Activated CD4-positive, alpha-beta T cell treated with anti-CD3 and anti-CD28 coated beads, Interleukin-2, amount 50 U/mL, for 16 hours (primary cell): Measurements from ENCODE around the gene KRT75.
"Not testable (repeated sequence)": the region's sequence is repeated elsewhere in the genome, so short reads cannot be mapped to it uniquely, and the experiment has no call there.

ENCODE experiments used
- DNase-seq: peaks from one replicate; pipeline ENCODE4 v3.0.0-alpha.2; 2020

The KRT75 gene

GRCh38 chr12:52434081-52434733 is at the start of gene KRT75:
TSS of gene KRT75 (minus strand) at chr12:52434371. CDS start at chr12:52434304, 67 bp downstream.
- DNase-seq = no peak

- DNase-seq = no peak
Observed at GRCh38 chr12:52480073-52480472, 45.9 kb upstream of the KRT75 start.

DNA sequence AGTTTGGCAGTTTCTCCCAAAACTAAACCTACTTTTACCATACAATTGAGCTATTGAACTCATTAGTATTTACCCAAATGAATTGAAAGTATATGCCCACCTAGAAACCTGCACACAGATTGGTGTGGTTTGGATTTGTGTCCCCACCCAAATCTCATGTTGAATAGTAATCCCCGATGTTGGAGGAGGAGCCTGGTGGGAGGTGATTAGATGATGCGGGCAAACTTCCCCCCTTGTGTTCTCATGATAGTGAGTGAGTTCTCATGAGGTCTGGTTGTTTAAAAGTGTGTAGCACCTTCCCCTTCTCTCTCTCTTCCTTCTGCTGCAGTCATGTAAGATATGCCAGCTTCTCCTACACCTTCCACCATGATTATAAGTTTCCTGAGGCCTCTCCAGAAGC is 43.5 kb upstream of the KRT75 start:
- no peak for DNase-seq

GRCh38 chr12:52474212-52474611 is 40.0 kb upstream of the KRT75 start:
- DNase-seq = no peak

DNA sequence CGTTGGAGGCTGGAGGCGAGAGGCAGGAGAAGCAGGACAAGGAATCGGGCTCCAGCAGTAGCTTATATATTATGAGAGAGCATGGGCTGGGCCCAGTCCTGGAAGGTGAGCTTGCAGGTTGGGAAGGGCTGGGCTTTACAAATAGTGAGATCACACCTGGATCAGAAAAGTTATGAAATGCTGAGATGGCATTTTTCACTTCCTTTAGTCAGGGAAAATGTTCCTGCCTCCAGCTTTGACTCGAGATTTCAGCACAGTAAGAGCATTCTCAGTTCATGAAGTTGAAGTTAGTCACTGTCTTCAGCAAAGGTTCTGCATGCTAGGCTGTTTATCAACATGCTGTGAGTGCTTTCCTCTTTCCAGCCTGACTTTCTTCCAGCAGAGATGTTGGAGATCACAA is 39.6 kb upstream of the KRT75 start, which contains the start of gene KRT6C:
Gene KRT6C (minus strand): TSS at position 38 of the 400 bp plus-strand sequence. CDS start 68 bp downstream, outside the sequence.
- DNase-seq = no peak

GRCh38 chr12:52469853-52470252 is 35.7 kb upstream of the KRT75 start:
- DNase-seq = no peak

- no peak for DNase-seq
Observed at GRCh38 chr12:52464897-52465296, 30.7 kb upstream of the KRT75 start.

- DNase-seq = no peak
Observed at GRCh38 chr12:52461693-52462092, 27.5 kb upstream of the KRT75 start.

DNA sequence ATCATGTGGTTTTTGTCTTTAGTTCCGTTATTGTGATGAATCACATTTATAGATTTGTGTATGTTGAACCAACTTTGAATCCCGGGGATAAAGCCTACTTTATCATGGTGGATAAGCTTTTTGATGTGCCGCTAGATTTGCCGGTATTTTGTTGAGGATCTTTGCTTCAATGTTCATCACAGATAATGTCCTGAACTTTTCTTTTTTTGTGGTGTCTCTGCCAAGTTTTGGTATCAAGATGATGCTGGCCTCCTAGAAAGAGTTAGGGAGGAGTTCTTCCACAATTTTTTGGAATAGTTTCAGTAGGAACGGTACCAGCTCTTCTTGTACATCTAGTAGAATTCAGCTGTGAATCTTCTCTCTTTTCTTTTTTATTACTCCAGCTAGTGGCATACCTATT is 24.7 kb upstream of the KRT75 start:
- no peak for DNase-seq

DNA sequence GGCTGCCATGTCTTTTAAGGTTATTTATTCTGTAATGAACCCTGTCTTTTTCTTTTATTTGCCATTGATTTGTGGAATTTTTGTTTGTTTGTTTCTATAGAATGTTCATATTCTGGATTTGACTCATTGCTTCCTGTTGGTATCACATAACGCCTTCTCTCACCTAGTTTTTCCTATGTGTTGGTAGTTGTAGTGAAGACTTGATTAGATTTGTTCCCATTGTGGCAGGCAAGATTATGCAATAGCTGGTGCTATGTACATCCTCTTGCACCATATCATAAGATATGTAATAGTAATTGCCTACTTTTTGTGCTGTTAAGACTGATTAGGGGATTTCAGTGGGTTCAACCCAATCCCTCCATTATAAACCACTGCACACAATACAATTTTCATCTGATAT is 21.6 kb upstream of the KRT75 start:
- peak; percentile 7 for DNase-seq

DNA sequence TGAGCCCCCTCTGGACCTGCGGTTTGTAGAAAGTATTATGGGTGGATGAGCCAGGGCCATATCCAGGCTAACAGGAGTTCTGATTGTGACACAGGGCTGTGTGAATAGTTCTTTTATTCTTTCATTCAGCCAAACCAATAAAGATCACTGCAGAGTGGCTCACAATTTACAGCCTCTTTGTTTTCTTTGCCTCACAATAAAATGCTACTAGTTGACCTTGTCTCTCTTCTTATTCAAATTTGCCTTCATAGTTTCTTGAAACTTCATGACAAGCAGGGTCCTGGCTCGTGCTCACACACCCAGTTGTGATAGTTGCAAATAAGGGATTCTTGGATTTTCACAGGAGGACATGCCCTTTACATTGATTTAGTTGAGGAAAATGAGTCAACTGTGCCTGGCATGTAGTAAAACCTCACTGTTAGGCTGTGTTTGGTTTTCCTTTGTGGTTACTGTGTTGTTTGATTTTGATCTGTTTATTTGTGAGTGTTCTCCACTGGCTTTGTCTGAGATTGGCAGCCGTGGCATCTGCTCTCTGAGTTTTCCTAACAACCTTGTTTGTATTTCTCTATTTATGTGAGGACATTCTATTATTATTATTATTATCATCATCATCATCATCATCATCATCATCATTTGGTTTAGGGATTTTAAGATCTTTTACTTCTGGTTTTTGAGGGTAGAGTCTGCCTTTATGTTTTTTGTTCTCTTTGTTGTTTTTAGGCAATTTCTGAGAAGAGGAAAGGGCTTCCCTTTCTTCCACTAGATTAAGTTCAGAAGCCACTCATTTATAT is 20.4 kb upstream of the KRT75 start:
- peak; percentile 7 for DNase-seq

DNA sequence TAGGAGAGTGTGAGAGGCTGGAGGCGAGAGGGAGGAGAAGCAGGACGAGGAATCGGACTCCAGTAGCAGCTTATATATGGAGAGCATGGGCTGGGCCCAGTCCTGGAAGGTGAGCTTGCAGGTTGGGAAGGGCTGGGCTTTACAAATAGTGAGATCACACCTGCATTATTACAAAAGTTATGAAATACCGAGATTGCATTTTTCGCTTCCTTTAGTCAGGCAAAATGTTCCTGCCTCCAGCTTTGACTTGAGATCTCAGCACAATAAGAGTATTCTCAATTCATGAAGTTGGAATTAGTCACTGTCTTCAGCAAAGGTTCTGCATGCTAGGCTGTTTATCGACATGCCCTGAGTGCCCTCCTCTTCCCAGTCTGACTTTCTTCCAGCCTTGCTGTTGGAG is 17.9 kb upstream of the KRT75 start, which contains the start of gene KRT6B:
Gene KRT6B (minus strand): TSS at position 46 of the 400 bp plus-strand sequence. CDS start 68 bp downstream, outside the sequence.
- DNase-seq = no peak

DNA sequence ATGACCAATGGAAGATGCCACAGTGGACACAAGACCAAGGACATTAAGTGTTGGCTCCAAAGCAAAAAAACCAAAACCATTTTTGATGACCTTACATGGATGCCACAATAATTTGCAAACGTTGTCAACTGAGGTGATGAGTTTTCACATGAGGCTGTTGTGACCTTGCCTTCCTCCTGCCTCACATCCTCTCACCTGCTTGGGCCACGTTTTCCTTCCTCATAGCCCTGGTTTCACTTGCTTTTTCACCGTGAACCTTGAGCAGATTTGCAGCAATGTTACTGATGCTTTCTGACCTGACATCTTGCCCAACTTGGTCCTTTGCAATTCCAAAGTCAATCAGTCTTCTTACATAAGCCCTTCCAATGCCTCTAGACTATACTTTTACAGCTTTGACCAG is 14.1 kb upstream of the KRT75 start:
- DNase-seq = no peak

DNA sequence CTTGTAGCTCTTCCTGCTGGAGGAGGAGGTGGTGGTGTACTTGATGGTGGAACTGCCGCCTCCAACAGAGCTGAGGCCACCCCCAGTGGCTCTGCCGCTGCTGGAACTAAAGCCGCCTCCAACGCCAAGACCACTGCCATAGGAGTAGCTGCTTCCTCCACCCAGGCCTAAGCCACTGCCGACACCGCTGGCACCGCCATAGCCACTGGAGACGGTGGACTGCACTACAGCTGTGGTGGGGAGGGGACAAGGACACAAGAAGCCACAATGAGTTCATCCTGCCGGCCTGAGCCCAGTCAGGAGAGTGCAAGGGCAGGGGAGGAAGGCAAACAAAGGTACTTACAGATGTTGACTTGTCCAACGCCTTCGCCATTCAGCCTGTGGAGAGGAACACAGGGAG is 13.0 kb upstream of the KRT75 start:
- DNase-seq = not testable (repeated sequence)

GRCh38 chr12:52446367-52447045 is 12.3 kb upstream of the KRT75 start:
- no peak for DNase-seq

- no peak for DNase-seq
Observed at GRCh38 chr12:52445876-52446275, 11.7 kb upstream of the KRT75 start.

DNA sequence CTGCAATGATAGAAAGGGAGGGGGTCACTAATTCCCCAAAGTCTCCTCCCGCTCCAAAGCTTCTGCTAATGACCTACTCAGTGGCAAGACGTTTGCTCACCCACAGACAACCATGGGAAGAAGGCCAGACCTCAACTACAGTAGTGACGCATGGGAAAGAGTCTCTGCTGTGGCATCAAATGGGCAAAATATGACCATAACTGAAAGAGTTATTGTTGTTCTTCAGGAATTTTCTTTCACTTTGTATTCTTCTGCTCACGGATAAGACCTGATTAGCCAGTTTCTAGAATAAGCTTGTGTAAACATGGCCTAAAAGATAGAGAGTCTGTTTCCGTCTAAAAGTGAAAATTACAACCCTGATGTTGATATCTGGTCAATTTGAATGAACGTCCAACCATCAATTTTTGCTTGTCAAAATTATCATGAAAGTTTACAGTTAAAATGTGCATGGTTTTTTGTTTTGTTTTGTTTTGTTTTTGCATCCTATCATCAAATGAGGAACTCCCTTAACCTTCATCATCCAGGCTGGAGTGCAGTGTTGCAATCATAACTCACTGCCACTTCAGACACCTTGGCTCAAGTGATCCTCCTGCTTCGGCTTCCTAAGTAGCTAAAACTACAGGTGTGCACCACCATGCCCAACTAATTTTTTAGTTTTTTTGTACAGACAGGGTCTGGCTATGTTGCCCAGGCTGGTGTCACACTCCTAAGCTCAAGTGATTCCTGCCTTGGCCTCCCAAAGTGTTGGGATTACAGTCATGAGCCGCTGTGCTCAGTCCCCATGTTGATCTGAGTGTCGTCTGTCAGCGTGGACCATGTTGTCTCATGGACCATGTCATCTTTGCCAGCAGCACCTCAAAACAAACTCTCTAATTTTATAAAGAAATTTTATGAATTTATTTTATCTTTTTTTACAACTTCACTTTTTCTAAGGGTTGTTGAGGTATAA is 10.8 kb upstream of the KRT75 start:
- no peak for DNase-seq

DNA sequence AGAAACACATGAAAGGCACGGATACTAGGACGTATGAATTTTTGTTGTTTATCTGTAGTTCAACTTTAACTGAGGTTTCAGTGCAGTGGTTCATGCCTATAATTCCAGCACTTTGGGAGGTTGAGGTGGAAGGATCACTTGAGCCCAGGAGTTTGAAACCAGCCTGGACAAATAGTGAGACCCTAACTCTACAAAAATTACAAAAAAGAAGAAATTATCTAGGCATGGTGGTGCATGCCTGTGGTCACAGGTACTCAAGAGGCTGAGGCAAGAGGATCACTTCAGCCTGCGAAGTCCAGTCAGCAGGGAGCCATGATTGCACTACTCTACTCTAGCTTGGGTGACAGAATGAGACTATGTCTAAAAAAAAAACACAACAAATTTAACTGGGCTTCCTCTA is 9.8 kb upstream of the KRT75 start:
- DNase-seq = no peak

DNA sequence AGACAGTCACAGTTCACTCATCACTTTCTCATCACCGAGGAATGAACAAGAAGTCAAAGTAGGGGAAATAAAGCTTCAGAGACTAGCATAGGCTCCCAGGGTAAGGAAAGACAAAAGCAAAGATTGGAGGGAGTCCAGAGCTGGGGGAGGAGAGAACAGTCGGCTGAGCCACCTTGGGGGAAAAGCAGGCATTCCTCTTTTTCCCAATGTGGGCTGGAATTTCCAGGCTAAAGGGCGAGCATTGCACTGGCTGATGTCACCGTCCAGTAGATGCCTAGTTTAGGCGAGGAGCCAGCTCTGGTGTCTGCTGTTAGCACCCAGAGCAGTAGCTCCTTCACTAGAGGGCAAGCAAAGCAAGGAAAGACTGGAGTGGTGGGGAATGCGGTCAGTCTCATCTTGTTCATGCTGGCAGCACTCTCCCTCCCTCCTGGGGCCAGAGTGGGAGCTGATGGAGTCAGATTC is 8.5 kb upstream of the KRT75 start:
- no peak for DNase-seq

GRCh38 chr12:52441320-52441911 is 7.2 kb upstream of the KRT75 start:
- DNase-seq = no peak

DNA sequence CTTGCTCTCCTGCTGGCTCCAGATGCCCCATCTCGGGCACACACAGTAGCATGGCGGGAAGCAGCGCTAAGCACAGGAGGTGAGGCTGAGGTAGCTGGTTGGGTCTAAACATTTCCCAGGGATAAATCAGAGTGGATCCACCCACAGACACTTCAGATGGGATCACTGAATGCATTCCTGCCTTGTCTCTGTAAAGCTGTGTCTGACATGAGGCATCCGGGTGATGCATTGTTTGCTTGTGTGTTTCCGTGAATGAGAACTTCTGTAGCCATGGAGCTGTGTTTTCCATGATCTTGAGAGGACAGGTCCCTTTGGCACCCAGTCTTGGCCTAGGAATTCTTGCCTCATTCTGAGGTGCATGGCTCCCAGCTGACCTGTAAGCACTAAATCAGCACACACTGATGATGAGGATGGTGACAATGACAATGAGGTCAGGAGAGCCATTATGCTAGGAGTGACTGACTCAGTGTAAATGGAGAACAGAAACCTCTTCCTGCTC is 6.7 kb upstream of the KRT75 start:
- DNase-seq = no peak

GRCh38 chr12:52439845-52440244 is 5.7 kb upstream of the KRT75 start:
- no peak for DNase-seq
